ENCODE results near the gene SOX12. TPM values are rescaled to one million over a fixed set of nuclear protein-coding genes. Genes with fewer than 3 reads are reported as not detected.

Gene SOX12
- total RNA-seq, 1 experiment from 2014 or later = 59.1 TPM

DNA sequence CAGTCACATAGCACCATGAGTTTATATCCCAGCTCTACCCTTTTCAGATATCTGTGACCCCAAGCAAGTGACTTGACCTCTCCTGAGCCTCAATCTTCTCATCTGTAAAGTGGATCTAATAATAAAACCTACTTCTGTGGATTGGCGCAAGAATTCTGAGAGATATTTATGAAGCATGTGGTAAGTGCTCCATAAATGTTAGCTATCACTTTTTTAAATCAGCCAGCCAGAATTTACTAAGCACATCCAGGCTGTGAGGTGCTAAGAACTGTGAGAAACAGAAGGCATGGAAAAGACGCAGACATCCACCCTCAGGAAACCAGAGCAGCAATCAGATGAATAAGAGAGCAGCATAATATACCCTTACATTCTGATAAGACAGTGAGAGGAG is 35.7 kb upstream of the SOX12 start (continued):
- TF ChIP-seq IRF2 (CRISPR knock-in tag; IDR thresholded peaks at IDR 0.05; ENCODE audit: borderline replicate concordance, low read depth) = no peak
- TF ChIP-seq ARID4B (CRISPR knock-in tag; IDR thresholded peaks at IDR 0.05; ENCODE audit: borderline replicate concordance) = no peak
- no peak for TF ChIP-seq TP53 (CRISPR knock-in tag; IDR thresholded peaks at IDR 0.05)
- no peak for TF ChIP-seq HMGA2 (CRISPR knock-in tag; IDR thresholded peaks at IDR 0.05)
- TF ChIP-seq PRDM15 (CRISPR knock-in tag; IDR thresholded peaks at IDR 0.05) = no peak
- TF ChIP-seq, protein P1, sequence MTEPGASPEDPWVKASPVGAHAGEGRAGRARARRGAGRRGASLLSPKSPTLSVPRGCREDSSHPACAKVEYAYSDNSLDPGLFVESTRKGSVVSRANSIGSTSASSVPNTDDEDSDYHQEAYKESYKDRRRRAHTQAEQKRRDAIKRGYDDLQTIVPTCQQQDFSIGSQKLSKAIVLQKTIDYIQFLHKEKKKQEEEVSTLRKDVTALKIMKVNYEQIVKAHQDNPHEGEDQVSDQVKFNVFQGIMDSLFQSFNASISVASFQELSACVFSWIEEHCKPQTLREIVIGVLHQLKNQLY (CRISPR knock-in tag; IDR thresholded peaks at IDR 0.05) = no peak

DNA sequence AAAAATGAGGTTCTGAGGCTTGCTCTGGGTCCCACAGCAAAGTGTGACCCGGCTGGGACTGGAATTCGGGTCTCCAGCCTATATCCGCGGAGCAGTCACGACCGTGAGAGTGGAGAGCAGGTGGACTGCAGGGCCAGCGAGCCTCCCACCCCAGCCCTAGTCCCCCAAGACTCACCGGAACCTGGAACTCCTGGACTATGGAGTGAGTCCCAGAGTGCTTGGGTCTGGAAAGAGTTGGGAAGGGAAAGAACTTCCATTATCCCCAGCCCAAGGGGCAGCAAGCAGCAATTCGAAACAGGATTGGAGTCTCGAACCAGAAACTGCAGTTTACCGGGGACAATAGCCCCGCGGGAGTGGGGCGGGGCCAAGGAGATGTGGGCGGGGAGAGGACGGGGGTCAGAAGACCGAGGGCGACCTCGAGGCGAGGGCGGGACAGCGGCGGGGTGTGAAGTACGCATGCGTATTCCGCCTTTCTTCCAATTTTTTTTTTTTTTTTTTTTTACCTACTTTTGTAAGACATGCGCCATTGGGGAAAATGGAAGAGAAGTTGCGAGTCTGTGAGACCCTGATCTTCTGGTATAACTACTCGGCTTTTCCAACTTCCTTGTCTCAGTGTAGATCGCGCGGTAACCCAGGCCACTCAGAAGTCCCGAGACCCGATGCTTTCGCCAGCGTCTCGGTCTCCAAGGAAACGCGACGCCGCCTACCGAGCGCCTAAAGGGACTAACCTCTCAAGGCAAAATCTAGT is 35.1 kb upstream of the SOX12 start, which contains the start of gene C20orf96:
C20orf96 (minus strand) TSS at position 667 of the 748 bp plus-strand sequence; CDS start at position 527, 140 bp downstream.
- ATAC-seq = peak; percentile 94
- Mint-ChIP-seq H3K9me3 (peaks cover 9% of the 10 kb centered on the region), H3K27me3 (ENCODE audit: low read depth) (peaks cover 27% of the 10 kb centered on the region), H3K36me3 (peaks cover 20% of the 10 kb centered on the region), H3K27ac (peak within 1 kb of the TSS; percentile 90), H3K4me1 (peaks cover 11% of the 10 kb centered on the region), H3K4me3 (no peak within 1 kb of the TSS)
- ChIA-PET CTCF (no interaction called here), POLR2A (interaction anchor here (1.0 kb wide), 1 partner anchor 36 kb away, joined by 7 read pairs; the partner anchor contains the start of gene SOX12)
- DNase-seq (ENCODE audit: low spot score) = peak; percentile 96
- TF ChIP-seq FOXK1 (CRISPR knock-in tag; IDR thresholded peaks at IDR 0.05) (0 out of 2 replicates have a peak, but pooled peaks have one; percentile 27), SP1 (CRISPR knock-in tag; conservative IDR thresholded peaks at IDR 0.05) (peak; percentile 82), KAT7 (CRISPR knock-in tag; IDR thresholded peaks at IDR 0.05; ENCODE audit: borderline replicate concordance) (no peak), PRDM15 (CRISPR knock-in tag; IDR thresholded peaks at IDR 0.05) (peak; percentile 94), MAX (CRISPR knock-in tag; IDR thresholded peaks at IDR 0.05) (peak; percentile 51; the same call in 1 of the 2 replicates)

All from WTC11 (cell line).